ENCODE measurements around the gene B9D2.

DNA sequence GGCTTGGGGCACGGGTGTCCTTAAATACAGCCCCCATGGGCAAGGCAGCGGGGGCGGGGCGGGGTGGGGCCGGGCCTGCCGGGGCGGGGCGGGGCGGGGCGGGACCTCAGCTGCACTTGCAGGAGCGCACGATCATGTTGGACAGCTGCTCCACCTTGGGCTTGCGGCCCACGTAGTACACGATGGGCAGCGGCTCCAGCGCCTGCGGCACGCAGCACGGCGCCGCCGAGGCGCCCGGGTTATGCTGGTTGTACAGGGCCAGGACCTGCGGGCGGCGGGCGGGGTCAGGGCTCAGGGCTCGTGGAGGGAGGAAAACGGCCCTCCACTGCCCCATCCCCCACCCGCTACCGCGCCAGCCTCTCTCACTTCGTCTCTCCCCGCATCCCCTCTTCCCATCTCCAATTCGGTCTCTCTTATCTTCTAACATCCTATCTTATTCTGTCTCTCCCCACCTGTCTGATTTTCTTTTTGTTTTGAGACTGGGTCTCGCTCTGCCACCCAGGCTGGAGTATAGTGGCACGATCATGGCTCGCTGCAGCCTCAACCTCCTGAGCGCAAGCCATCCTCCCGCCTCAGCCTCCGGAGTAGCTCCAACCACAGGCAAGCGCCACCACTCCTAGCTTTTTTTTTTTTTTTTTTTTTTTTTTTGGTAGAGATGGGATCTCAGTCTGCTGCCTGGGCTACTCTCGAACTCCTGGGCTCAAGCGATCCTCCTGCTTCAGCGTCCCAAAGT, 32.8 kb downstream of the B9D2 start:
- TF ChIP-seq POLR2A (IDR thresholded peaks at IDR 0.05), result no peak
- TF ChIP-seq CTCF (IDR thresholded peaks at IDR 0.05), result no peak
